HG03196 (cell line): Measurements from ENCODE around the gene BRMS1.

Experiments
- ATAC-seq: cut with Tn5 transposase; IDR thresholded peaks from one replicate; pipeline ENCODE4 v1.9.1; 2021; ENCODE audit not compliant: unreplicated experiment

Gene BRMS1

DNA sequence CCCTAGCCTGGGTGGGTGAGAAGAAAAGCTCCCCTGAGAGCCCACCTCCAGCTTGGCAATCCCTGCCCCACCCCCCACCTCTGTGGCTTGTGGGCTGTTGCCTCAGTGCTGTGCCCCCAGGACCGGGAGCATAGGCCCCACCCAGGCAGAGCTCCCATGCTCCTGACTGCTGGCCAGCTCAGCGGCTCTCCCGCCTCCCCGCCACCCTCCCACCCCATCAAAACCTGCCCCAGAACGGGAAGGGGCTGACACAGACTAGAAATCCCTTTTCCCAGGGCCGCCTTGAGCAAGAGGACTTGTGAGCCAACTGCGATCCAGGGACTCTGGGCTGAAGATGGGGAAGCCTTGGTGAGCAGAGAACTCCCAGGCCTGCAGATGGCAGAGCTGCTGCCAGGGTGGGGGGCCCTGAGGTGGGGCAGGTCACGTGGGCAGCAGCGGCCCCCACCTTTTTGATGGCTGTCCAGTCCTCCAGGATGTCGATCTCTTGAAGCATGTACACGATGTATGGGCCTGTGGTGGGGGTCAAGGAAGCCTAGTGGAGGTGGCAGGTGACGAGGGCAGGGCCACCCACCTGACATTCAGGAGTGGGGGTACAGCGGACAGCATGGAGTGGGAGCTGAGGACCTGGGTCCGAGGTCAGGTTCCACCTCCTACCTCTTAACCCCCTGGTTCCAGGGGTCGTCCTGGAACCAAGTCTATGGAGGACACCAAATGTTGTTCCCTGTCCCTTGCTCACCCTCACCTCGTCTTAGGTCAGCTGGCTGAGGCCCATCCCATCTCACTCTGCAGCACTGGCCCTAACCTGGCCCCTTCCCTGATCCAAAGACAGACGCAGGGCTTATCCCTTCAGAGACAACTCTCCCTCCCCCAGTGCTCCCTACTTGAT lies 6.4 kb downstream of the BRMS1 start:
- ATAC-seq: no peak

DNA sequence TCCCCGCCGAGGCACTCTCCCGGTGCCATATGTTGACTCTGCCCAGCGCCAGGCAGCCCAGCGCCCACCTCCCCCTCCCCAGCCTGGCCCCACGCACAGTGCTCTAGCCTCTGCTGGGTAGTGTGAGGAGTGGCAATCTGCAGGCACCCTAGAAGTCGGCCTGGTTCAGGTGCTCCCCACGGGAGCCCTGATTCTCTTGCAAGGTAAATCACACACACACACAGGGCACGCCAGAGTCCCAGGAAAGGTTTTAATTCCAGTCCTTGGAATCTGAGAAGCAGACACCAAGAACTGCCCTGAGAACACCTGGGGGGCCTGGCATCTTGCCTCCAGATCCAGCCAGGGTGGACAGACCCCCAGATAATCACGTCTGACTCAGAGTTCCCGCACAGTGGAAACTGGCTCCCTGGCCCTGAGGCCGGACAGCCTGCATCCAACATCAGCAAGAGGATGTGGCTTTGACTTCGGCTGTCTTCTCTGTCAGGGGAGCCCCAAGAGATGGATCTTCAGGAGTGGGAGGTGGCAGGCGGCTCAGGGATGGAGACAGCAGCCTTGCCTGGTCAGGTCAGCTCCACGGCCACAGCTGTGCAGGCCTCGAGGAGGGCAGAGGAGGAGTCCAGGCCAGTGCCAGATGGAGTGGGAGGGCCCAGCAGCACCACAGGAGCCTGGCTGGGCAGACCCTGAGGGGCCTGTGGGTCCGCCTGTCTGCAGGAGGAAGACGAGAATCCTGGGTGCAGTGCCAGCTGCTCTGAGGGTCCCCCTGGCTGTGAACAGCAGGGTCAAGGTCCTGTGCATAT lies 7.6 kb downstream of the BRMS1 start:
- no peak for ATAC-seq

DNA sequence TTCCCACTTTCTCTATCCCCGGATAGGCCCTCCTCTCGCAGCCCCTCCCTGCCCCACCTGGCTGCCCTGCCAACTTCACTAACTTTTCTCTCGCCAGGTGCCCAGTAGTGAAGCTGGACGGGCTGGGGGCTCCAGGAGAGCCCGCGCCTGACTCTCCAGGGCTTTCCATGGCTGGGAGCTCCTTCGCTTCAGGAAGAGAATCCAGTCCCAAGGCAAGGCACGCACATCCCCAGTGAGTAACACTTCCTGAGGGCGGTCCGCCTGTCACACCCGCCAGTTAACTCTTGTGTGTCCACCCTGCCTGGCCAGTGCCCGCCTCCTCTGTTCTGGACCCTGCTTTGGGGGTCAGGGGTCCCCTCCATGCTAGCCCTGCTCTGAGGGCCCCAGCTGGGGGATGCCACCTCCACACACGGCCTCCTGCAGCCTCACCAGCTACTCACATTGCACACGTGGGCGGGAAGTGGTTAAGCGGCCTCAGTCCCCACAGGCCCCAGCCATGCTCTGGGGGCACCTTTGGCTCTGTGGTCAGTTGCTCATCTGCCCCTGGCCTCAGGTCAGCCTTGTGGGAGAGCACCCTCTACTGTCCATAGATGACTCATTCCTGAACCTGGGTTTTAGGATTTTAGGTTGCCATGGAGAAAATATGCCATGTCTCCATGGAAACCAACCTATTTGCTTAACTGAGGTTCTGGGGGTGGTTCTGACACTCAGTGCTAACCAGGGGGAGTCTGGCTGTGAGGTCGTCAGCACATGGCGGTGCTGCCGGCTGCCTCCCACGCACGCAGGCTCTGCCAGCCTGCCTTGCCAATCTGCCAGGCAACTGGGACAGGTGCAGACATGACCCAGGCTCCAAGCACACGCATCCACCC lies 8.4 kb downstream of the BRMS1 start, which contains the start of gene RIN1:
Gene RIN1 (minus strand): TSS at position 201 of the 869 bp plus-strand sequence. CDS start 32 bp downstream, at position 169.
- peak; percentile 49 for ATAC-seq

DNA sequence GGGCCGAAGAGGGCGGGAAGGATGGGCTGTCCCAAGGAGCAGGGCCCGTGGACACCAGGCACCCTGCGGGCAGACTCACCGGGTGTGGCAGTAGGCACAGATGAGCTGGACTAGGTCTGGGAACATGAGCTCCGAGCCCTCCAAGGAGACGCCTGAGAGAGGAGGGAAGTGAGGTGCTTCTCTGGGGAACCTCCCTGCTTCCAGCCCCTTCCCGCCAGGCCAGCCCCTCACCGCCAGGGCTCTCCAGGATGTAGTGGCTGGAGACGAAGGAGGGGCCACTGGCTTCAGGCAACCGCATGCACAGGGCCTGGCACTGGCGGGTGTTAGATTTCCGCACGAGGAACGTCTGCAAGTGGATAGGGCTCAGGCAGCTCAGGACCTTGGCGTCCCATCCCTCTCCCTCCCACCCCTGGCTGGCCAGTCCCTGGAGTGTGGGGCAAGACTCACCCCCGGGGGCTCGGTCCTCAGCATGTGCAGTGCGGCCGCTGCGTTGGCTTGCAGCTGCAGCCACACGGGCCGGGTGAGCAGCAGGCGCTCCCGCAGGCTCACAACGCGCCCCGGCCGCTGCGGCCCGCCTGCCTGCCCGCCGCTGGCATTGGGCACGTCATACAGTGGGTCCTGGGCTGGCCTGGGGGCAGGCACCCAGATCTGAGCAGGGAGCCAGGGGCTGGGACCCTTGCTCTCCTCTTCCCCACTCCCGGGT lies 9.2 kb downstream of the BRMS1 start:
- ATAC-seq: peak; percentile 21

DNA sequence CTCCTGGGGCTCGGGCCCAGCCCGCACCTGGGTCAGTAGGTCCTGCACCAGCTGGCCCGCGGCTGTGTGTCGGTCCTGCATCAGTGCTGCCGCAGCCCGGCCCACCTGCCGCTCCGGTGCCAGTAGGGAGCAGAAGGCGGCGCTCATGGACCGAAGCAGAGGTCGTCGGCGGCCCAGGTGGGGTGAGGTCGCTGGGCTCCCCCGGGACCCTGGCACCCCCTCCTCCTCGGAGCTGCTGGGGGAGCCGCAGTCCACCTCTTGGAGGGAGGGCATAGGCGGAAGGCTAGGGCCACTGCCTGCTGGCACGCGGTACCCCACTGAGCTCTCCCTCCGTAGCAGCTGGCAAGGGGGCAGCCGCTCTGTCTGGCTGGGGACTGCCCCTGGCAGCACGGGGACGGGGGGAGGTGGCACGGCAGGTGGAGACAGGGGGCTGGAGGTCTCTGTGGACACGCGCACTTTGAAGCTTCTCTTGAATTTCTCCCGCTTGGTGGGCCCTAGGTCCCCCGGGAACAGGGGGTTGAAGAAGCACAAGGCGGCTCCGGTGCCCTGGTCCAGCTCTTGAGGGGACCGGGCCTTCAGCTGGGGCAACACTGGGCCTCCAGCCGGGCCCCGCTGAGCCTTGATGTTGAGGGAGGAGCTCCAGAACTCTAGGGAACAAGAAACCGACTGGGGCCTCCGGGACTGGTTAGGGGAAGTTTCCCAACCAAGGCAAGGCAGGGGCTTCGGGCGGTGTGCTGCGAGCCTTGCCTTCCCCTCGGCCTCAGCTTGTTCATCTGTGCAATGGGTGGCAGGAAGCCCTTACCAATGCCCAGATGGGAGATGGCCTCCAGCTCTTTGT lies 10.1 kb downstream of the BRMS1 start:
- ATAC-seq: no peak

DNA sequence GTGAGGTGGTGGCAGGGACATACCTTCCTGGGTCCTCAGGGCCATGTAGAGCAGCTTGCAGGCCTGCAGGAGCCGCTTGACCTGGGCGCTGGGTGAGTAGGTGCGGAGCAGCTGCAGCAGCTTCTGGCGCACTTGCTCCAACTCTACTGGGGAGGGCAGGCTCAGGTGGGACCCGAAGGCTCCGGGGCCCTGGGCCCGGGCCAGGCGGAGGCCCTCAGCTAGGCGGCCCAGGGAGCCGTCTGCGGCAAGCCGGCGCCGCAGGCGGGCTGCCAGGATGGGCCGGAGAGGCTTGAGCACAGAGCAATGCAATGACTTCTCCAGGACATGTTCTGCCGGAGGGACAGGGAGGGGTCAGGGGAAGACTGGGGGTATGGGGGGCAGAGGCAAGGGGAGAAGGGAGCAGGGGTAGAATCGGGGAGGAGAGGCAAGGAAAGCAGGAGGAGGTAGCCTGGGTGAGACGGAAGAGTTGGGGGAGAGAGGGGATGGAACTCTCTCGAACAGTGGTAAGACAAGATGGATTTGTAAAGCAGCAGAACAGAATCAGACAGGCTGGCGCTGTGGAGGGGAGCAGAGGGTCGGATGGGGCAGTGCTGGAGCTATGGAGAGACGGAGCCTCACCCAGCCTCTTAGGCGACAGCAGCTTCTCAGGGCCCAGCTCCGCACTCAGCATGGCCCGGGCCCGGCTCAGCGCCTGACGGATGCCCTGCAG lies 10.9 kb downstream of the BRMS1 start:
- ATAC-seq: no peak

DNA sequence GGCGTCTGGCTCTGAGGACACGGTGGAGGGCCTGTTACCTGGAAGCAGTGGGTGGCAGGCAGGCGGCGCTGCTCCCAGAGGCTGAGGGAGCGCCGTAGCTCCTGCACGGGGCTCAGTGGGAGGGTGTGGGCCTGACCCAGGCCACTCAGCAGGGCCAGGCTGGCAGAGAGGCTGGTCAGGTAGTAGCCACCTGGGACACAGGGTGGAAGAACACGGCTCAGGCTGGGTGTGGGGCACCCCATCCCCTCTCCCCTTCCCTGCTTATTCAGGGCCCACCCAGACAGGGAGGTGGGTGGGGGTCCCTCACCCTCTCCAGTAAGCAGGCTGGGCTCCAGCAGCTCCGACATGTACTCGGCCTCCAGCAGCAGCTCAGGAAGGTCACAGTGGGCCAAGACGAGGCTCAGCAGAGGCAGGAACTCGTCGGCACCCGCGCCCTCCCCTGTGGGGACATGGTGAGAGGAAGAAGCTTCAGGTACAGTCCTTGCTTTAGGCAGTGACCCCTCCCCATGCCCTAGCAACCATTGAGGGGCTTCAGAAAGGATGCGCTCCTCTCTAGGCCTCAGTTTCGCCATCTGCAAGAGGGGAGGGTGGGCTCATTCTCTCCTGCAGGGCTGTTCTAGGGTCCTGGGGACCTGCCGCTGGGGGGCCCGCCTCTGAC lies 11.6 kb downstream of the BRMS1 start:
- no peak for ATAC-seq

DNA sequence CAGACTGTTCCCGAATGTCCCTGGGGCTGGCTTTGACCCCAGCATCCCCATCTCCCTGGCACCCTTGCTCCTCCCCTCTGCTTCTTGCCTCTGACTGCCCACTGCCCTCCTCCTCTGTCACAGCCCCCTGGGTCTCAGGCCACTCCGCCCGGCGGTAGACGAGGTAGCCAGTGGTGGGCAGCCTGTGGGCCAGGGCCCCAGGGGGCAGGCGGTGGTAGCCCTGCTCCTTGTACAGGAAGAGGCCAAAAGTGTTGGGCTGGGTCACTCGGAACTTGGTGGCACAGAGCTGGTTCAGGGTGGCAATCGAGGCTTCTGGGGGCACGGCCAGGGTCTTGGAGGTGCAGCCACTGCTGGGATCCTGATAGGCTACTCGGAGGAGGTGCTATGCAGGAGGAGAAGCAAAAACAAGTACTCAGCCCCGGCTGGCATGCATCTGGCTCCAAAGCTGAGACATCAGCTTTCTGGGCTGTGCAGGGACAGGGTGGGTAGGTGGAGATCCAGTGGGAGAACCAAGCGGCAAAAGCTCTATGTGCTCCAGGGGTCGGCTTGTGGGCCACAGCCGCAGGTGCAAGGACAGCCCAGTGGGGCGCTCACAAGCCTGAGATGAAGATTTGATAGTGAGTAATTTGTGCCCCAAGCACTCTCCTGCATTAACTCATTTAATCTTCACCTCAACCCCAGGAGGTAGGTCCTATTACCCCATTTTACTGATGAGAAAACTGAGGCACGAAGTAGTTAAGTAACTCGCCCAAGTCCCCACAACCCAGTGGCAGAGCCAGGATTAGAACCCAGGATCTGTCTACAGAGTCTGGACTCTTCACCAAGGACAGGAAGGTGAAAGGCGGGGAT lies 12.3 kb downstream of the BRMS1 start:
- ATAC-seq: no peak

DNA sequence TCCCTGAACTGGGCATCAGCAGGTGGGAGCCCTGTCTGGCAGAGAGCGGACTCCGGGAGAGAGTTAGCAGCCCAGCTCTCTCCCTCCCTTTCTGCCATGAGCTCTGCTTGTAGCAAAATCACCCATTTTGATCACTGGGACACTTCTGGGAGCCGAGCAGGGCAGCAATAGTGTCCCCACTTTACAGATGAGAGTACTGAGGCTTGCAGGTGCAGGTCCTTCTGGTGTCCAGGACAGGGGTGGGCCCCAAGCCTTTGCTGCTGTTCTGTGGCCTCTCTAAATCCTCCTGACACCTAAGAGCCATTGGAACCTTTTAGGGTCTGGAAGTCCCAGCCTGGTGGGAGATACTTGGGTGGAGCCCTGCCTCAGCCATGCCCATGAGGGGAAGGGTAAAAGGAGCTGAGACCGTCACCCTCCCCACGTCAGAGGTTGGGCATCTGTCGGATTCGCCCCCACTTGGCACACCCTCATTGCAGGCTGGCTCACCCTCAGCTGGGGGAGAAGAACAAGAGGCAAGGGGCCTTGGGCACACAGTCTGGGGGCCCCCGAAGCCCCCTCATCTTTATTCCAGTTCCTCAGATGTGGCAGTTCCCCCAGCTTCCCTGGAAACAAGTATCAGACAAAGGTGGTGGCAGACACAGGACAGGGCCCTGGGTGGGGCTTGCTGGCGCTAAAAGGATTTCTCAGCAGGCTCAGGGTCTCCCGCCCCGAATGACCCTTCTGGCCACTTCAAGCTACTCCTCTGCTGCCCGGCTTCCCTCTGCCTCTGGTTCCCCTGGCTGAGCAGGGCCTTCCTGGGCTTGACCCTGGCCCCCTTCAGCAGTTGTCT lies 13.1 kb downstream of the BRMS1 start:
- no peak for ATAC-seq

DNA sequence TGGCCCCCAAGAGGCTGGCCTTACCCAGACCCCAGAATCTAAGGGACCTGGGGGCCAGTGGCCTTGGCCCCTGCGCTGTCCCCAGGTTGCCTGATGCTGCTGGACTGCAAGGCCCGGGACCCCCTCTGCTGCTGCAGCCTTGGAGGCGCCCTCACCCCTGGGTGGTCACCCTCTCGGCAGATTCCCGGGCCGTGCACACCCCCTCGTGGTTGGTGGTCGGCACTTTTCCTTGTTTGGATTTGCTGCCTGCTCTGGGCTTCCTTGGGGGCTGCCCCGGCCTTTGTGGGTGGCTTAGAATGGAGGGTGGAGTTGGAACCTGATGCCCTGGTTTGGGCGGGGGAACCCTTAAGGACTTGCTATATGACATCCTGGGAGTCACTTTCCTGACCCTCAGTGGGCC lies 14.0 kb downstream of the BRMS1 start:
- ATAC-seq: no peak

DNA sequence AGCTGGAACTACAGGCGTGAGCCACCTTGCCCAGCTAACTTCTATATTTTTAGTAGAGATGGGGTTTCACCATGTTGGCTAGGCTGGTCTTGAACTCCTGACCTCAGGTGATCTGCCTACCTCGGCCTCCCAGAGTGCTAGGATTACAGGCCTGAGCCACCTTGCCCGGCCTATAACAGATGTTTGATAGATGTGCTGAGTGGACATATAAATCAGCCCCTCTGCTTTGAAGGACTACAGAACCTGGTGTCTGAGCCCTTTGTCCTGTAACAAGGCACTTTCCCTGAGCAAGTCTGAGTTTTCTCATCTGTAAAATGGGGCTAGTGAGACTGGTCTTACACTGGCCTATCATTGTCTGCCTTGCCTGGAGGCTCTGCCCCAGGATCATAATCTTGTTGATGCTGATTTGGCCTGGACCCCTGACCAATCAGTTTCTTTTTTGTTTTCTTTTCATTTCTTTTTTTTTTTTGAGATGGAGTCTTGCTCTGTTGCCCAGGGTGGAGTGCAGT lies 15.7 kb downstream of the BRMS1 start:
- ATAC-seq: no peak

DNA sequence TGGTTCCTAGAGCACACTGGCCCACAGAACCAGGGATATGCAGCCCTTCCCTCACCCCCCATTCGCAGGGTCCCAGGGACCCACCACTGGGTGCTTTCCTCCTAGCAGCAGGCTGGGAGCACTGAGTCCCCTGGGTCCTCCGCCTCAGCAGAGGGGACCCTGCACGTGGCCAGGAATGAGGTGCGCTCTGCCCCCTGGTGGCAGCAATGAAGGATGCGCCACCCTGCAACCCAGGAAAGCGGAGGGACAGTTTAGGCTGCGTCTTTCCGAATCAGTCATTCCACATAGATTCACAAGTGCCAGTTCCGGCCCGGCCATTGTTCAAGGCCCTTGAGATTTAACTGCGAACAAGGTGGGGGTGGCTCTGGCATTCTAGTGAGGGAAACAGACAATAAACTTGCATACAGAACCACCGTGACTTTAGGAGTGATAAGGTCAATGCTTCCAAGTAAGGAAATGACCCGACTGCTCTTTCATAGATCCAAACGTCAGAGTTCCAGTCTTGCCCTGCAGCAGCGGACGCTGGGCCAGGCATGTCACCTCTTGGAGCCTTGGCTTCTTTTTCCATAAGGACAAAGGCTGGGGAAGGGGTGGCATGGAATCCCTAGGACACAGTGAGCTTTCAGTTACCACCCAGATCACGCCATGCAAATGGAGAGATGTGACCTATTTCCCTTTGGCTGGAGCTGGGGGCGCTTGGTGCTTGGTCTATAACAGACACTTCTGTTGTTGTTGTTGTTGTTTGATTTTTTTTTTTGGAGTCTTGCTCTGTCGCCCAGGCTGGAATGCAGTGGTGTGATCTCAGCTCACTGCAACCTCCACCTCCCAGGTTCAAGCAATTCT lies 16.4 kb downstream of the BRMS1 start:
- ATAC-seq: no peak

DNA sequence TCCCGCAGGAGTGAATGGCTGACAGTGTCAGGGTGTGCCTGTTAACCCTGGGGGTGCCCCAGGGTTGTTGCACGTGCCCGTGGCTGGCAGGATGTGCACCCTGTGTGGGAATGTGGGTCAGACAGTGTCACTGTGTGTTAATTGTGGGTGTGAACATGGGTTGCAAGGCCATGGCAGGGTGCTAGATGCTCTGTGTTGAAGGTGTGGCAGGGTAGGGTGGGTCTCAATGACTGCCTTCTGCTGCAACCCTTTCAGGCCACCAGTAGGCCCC lies 16.9 kb downstream of the BRMS1 start:
- no peak for ATAC-seq

DNA sequence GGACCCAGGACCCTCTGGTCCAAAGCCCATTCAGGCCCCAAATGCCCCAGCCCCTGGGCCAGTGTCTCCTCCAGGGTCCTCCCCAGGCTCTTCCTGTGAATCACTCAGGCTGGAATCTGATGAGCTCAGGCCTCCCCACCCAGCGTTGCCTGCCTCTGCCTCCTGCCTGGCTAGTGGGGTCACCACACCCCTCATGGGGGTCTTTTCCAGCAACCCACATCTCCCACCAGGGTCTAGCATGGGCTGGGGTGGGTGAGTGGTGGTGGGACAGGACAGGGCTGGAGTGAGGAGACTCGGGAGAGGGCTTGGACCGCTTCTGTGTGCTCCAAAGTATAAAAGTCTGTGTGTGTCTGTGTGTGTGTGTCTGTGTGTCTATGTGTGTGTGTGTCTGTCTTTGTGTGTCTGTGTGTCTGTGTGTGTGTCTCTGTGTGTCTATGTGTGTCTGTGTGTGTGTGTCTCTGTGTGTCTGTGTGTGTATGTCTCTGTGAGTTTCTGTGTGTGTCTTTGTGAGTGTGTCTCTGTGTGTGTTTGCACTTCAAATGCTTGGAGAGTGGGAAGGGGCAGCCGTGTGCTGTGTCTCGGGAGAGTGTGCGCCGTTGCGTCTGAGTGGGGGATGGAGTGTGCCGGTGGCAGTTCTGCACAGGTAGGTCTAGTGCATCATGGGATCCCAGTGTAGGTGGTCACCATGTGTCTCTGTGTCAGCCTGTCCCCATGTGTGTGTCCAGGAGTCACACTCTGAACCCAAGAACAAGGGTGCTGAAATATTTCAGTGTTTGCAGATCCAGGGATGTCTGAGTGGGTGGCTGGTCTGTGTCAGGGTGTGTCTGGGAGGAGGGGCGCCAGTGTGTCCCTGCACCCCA lies 17.5 kb downstream of the BRMS1 start:
- ATAC-seq: no peak
